Kidney epithelial cell (primary cell): ENCODE measurements around the gene ZNF148. TPM values are rescaled to one million over a fixed set of nuclear protein-coding genes. Genes with fewer than 3 reads are reported as not detected.

Experiments
- DNase-seq: peaks from one replicate; pipeline ENCODE4 v3.0.0-alpha.2; 2010; ENCODE audit warnings: low read depth
- H3K27me3 ChIP-seq: 2 replicates; pipeline ENCODE4 v1.6.0; 2011; ENCODE audit warnings: low read length; ENCODE audit not compliant: control insufficient read depth, insufficient read depth
- H3K36me3 ChIP-seq: 2 replicates; pipeline ENCODE4 v1.5.1; 2011; ENCODE audit warnings: low read length; ENCODE audit not compliant: control insufficient read depth, insufficient read depth
- H3K4me3 ChIP-seq: 2 replicates; pipeline ENCODE4 v1.5.1; 2011; ENCODE audit warnings: low read depth, mild to moderate bottlenecking, control low read depth, low read length
- CTCF ChIP-seq: IDR thresholded peaks from 2 replicates; pipeline ENCODE4 v1.5.1; 2011; ENCODE audit warnings: mild to moderate bottlenecking, moderate library complexity, low read length, control low read depth, inconsistent platforms; ENCODE audit not compliant: insufficient read depth, poor library complexity, severe bottlenecking
- total RNA-seq: library from RNA; depleted of rRNA; stranded (reverse); fragments of >200 nt; gene quantifications from 2 replicates; pipeline ENCODE4 v1.2.3, GENCODE V29; 2015

Gene ZNF148
- total RNA-seq, 1 donor from 2014 or later = 22.8 TPM

DNA sequence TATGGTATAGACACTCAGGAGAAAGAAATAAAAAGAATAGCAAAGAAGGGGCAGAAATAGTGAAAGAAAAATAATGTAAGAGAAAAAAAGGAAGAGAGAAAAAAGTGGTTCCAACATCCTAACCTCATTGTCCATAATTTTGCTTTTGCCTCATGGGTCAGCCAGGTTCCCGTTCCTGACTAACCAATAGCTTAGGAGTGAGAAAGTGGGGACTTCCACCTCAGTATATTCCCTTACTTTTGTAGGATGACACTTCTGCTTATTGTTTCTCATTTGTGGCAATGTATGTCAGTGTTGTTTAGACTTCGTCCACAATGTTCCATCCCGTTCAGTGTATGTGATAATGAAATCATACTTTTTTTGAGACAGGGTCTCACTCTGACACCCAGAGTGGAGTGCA lies 153.3 kb downstream of the ZNF148 start:
- H3K4me3 ChIP-seq = no peak overlapping the region
- no peak for TF ChIP-seq CTCF
- DNase-seq = no peak
- H3K36me3 ChIP-seq = no peaks in the 10 kb centered on the region
- no peaks in the 10 kb centered on the region for H3K27me3 ChIP-seq

- TF ChIP-seq CTCF = no peak
- DNase-seq = no peak
- H3K4me3 ChIP-seq = no peak overlapping the region
- H3K27me3 ChIP-seq = no peaks in the 10 kb centered on the region
- no peaks in the 10 kb centered on the region for H3K36me3 ChIP-seq
These were observed 154.2 kb downstream of the ZNF148 start for GRCh38 chr3:125220727-125221429.

- Histone ChIP-seq H3K36me3 (no peaks in the 10 kb centered on the region), H3K4me3 (no peak overlapping the region), H3K27me3 (no peaks in the 10 kb centered on the region)
- DNase-seq = no peak
- TF ChIP-seq CTCF = no peak
These were observed 154.9 kb downstream of the ZNF148 start for GRCh38 chr3:125220183-125220582.

- no peaks in the 10 kb centered on the region for H3K27me3 ChIP-seq
- no peak for TF ChIP-seq CTCF
- no peak overlapping the region for H3K4me3 ChIP-seq
- no peaks in the 10 kb centered on the region for H3K36me3 ChIP-seq
- DNase-seq = no peak
These were observed 155.8 kb downstream of the ZNF148 start for GRCh38 chr3:125219261-125219701.

- Histone ChIP-seq H3K27me3 (no peaks in the 10 kb centered on the region), H3K4me3 (no peak overlapping the region), H3K36me3 (no peaks in the 10 kb centered on the region)
- no peak for DNase-seq
- TF ChIP-seq CTCF = no peak
These were observed 160.4 kb downstream of the ZNF148 start for GRCh38 chr3:125214738-125215137.
